Neural cell (in vitro differentiated cells): ENCODE measurements around the gene TMEFF2. TPM values are rescaled to one million over a fixed set of nuclear protein-coding genes. Genes with fewer than 3 reads are reported as not detected.

Experiments used
- H2AFZ ChIP-seq: fragments of 200-600, 300-800 bp; sonication (generic), shearing (Covaris generic); 2 replicates; pipeline ENCODE4 v1.6.0; 2014; ENCODE audit warnings: low read depth, mild to moderate bottlenecking, antibody characterized with exemption, low read length, moderate library complexity
- H3F3A ChIP-seq: fragments of 200-600 bp; shearing (Covaris generic); 2 replicates; pipeline ENCODE4 v1.6.1; 2016; ENCODE audit warnings: mild to moderate bottlenecking, moderate library complexity, mixed read lengths, antibody characterized with exemption, low read length; ENCODE audit not compliant: insufficient read depth, poor library complexity, severe bottlenecking
- H3K27ac ChIP-seq: fragments of 200-600, 300-800 bp; sonication (generic), shearing (Covaris generic); 2 replicates; pipeline ENCODE4 v1.5.1; 2014; ENCODE audit warnings: mild to moderate bottlenecking, low read length, moderate library complexity
- H3K27me3 ChIP-seq: fragments of 300-800, 200-600 bp; sonication (generic), shearing (Covaris generic); 2 replicates; pipeline ENCODE4 v1.6.0; 2014; ENCODE audit warnings: mild to moderate bottlenecking, low read depth, low read length, moderate library complexity; ENCODE audit not compliant: insufficient read depth
- H3K36me3 ChIP-seq: fragments of 300-800, 200-600 bp; sonication (generic), shearing (Covaris generic); 2 replicates; pipeline ENCODE4 v1.5.1; 2014; ENCODE audit warnings: mild to moderate bottlenecking, antibody characterized with exemption, low read length, moderate library complexity; ENCODE audit not compliant: insufficient read depth
- H3K4me2 ChIP-seq: fragments of 300-800, 200-600 bp; sonication (generic), shearing (Covaris generic); 2 replicates; pipeline ENCODE4 v1.6.0; 2014; ENCODE audit warnings: mild to moderate bottlenecking, low read length
- H3K4me3 ChIP-seq: fragments of 300-800, 200-600 bp; sonication (generic), shearing (Covaris generic); 2 replicates; pipeline ENCODE4 v1.5.1; 2014; ENCODE audit warnings: mild to moderate bottlenecking, low read length, moderate library complexity
- H3K79me2 ChIP-seq: fragments of 200-600 bp; shearing (Covaris generic); replicated peaks from 2 replicates; pipeline ENCODE4 v1.6.0; 2014; ENCODE audit warnings: mild to moderate bottlenecking, low read length, moderate library complexity; ENCODE audit not compliant: insufficient read depth
- H3K9ac ChIP-seq: fragments of 300-800, 200-600 bp; sonication (generic), shearing (Covaris generic); 2 replicates; pipeline ENCODE4 v1.6.1; 2016; ENCODE audit warnings: mild to moderate bottlenecking, low read length, mixed read lengths
- H3K9me2 ChIP-seq: fragments of 200-600 bp; shearing (Covaris generic); 2 replicates; pipeline ENCODE4 v1.6.1; 2016; ENCODE audit warnings: mild to moderate bottlenecking, low read length, mixed read lengths; ENCODE audit not compliant: insufficient read depth
- H3K9me3 ChIP-seq: fragments of 200-600, 300-800 bp; sonication (generic), shearing (Covaris generic); 2 replicates; pipeline ENCODE4 v1.6.1; 2016; ENCODE audit warnings: mild to moderate bottlenecking, mixed run types, low read length, moderate library complexity, mixed read lengths
- H4K20me1 ChIP-seq: fragments of 200-600 bp; shearing (Covaris generic); 2 replicates; pipeline ENCODE4 v1.6.1; 2016; ENCODE audit warnings: mild to moderate bottlenecking, mixed run types; ENCODE audit not compliant: insufficient read depth
- EP300 ChIP-seq: fragments of 450-650 bp; conservative IDR thresholded peaks from 2 replicates; pipeline ENCODE4 v1.6.1; 2014; ENCODE audit warnings: antibody characterized with exemption, mild to moderate bottlenecking, moderate library complexity; ENCODE audit not compliant: poor library complexity, severe bottlenecking
- EZH2 ChIP-seq: fragments of 200-600, 300-800 bp; shearing (Covaris generic), sonication (generic); IDR thresholded peaks from 2 replicates; pipeline ENCODE4 v1.6.1; 2014; ENCODE audit warnings: antibody characterized with exemption, low read length, borderline replicate concordance, mild to moderate bottlenecking; ENCODE audit not compliant: insufficient read depth, poor library complexity, severe bottlenecking
- MXI1 ChIP-seq: fragments of 450-650 bp; conservative IDR thresholded peaks from 2 replicates; pipeline ENCODE4 v1.6.1; 2014; ENCODE audit warnings: antibody characterized with exemption, mild to moderate bottlenecking; ENCODE audit not compliant: poor library complexity, severe bottlenecking
- POLR2AphosphoS5 ChIP-seq: IDR thresholded peaks from 2 replicates; pipeline ENCODE4 v1.6.1; 2012
- RAD21 ChIP-seq: fragments of 450-650 bp; conservative IDR thresholded peaks from 2 replicates; pipeline ENCODE4 v1.6.1; 2014; ENCODE audit warnings: antibody characterized with exemption, mild to moderate bottlenecking, moderate library complexity
- SMC3 ChIP-seq: fragments of 450-650 bp; conservative IDR thresholded peaks from 2 replicates; pipeline ENCODE4 v1.6.1; 2014; ENCODE audit warnings: antibody characterized with exemption, mild to moderate bottlenecking, moderate library complexity; ENCODE audit not compliant: poor library complexity
- TAF1 ChIP-seq: IDR thresholded peaks from 2 replicates; pipeline ENCODE4 v1.6.1; 2012; ENCODE audit warnings: low read depth
- polyA plus RNA-seq: library from polyadenylated mRNA; depleted of rRNA; stranded (reverse); fragments of >200 nt; gene quantifications from 2 replicates; pipeline ENCODE4 v1.2.3, GENCODE V29; 2014
- TF ChIP-seq, protein P1 (sequence below): IDR thresholded peaks from 2 replicates; pipeline ENCODE4 v1.6.1; 2012; ENCODE audit warnings: borderline replicate concordance
- TF ChIP-seq, protein P2 (sequence below): fragments of 450-650 bp; IDR thresholded peaks from 2 replicates; pipeline ENCODE4 v1.5.1; 2014; ENCODE audit warnings: antibody characterized with exemption, mild to moderate bottlenecking, moderate library complexity; ENCODE audit not compliant: poor library complexity, severe bottlenecking

Gene TMEFF2
- polyA plus RNA-seq, 1 donor from 2014 or later, result 24.6 TPM

DNA sequence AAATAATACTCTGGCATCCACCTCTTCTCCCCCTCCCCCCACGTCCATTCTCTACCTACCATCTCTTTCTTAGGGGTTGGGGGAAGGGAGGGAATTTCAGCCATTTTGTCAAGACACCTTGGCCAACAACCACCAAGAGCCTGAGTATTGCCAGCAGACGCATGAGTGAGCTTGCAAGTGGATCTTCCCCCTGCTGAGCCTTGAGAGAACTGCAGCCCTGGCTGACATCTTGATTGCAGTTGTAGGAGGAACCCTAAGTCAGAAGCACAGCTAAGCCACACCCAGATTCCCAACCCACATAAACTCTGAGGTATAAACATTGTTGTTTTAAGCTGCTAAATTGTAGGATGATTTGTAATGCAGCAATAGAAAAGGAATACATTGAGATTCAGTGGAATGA lies 165.6 kb downstream of the TMEFF2 start:
- Histone ChIP-seq H3K36me3 (no peaks in the 10 kb centered on the region), H3K4me2 (no peak overlapping the region), H2AFZ (no peak overlapping the region), H3K9me3 (no peaks in the 10 kb centered on the region), H3K9ac (no peak overlapping the region), H4K20me1 (no peaks in the 10 kb centered on the region), H3K27me3 (no peaks in the 10 kb centered on the region), H3K79me2 (no peaks in the 10 kb centered on the region), H3K27ac (no peak overlapping the region), H3K9me2 (no peaks in the 10 kb centered on the region), H3F3A (no peaks in the 10 kb centered on the region), H3K4me3 (no peak overlapping the region)
- no peak for TF ChIP-seq EZH2
- no peak for TF ChIP-seq TAF1
- no peak for TF ChIP-seq POLR2AphosphoS5
- TF ChIP-seq MXI1, result no peak
- TF ChIP-seq, protein P1, sequence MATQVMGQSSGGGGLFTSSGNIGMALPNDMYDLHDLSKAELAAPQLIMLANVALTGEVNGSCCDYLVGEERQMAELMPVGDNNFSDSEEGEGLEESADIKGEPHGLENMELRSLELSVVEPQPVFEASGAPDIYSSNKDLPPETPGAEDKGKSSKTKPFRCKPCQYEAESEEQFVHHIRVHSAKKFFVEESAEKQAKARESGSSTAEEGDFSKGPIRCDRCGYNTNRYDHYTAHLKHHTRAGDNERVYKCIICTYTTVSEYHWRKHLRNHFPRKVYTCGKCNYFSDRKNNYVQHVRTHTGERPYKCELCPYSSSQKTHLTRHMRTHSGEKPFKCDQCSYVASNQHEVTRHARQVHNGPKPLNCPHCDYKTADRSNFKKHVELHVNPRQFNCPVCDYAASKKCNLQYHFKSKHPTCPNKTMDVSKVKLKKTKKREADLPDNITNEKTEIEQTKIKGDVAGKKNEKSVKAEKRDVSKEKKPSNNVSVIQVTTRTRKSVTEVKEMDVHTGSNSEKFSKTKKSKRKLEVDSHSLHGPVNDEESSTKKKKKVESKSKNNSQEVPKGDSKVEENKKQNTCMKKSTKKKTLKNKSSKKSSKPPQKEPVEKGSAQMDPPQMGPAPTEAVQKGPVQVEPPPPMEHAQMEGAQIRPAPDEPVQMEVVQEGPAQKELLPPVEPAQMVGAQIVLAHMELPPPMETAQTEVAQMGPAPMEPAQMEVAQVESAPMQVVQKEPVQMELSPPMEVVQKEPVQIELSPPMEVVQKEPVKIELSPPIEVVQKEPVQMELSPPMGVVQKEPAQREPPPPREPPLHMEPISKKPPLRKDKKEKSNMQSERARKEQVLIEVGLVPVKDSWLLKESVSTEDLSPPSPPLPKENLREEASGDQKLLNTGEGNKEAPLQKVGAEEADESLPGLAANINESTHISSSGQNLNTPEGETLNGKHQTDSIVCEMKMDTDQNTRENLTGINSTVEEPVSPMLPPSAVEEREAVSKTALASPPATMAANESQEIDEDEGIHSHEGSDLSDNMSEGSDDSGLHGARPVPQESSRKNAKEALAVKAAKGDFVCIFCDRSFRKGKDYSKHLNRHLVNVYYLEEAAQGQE, result no peak

DNA sequence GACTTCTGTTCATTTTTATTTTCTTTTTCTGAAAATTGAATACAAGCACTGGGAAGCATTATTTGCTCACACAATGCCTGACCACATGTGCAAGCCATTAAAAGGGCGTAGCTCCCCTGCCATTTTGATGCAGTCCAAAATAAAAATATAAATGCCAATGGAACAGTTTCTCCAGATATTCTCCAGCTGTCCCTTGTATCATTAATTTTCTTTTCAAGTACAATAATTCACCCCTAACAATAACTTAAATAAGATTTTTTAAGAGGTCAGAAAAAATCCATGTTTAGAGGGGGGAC lies 168.0 kb downstream of the TMEFF2 start:
- Histone ChIP-seq H3K27ac (no peak overlapping the region), H3K36me3 (no peaks in the 10 kb centered on the region), H3K27me3 (no peaks in the 10 kb centered on the region), H3K9me2 (no peaks in the 10 kb centered on the region), H3K4me2 (no peak overlapping the region), H4K20me1 (no peaks in the 10 kb centered on the region), H2AFZ (no peak overlapping the region), H3K9ac (no peak overlapping the region), H3K79me2 (no peaks in the 10 kb centered on the region), H3F3A (no peaks in the 10 kb centered on the region), H3K4me3 (no peak overlapping the region), H3K9me3 (no peaks in the 10 kb centered on the region)
- TF ChIP-seq, protein P1, result no peak
- TF ChIP-seq SMC3, result no peak
- TF ChIP-seq, protein P2, sequence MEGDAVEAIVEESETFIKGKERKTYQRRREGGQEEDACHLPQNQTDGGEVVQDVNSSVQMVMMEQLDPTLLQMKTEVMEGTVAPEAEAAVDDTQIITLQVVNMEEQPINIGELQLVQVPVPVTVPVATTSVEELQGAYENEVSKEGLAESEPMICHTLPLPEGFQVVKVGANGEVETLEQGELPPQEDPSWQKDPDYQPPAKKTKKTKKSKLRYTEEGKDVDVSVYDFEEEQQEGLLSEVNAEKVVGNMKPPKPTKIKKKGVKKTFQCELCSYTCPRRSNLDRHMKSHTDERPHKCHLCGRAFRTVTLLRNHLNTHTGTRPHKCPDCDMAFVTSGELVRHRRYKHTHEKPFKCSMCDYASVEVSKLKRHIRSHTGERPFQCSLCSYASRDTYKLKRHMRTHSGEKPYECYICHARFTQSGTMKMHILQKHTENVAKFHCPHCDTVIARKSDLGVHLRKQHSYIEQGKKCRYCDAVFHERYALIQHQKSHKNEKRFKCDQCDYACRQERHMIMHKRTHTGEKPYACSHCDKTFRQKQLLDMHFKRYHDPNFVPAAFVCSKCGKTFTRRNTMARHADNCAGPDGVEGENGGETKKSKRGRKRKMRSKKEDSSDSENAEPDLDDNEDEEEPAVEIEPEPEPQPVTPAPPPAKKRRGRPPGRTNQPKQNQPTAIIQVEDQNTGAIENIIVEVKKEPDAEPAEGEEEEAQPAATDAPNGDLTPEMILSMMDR, result no peak
- no peak for TF ChIP-seq POLR2AphosphoS5
- TF ChIP-seq TAF1, result no peak
- TF ChIP-seq EZH2, result no peak
- TF ChIP-seq MXI1, result no peak
- TF ChIP-seq EP300, result no peak
- no peak for TF ChIP-seq RAD21
